IMR-90 (cell line): ENCODE results near the gene RAB40A.

Experiments used
- CEBPB ChIP-seq: IDR thresholded peaks from 2 replicates; pipeline ENCODE4 v1.6.1; 2012; ENCODE audit warnings: low read depth, low read length, improper control_type of control experiment
- CHD1 ChIP-seq: IDR thresholded peaks from 2 replicates; pipeline ENCODE4 v1.6.1; 2012; ENCODE audit warnings: low read depth, low read length, improper control_type of control experiment
- CTCF ChIP-seq: conservative IDR thresholded peaks from 2 replicates; pipeline ENCODE4 v1.5.1; 2012; ENCODE audit warnings: mild to moderate bottlenecking, low read depth, low read length, improper control_type of control experiment
- ELK1 ChIP-seq: fragments of 150-350 bp; IDR thresholded peaks from 2 replicates; pipeline ENCODE4 v1.6.1; 2016; ENCODE audit warnings: low read depth, mild to moderate bottlenecking, low read length, moderate library complexity, borderline replicate concordance
- MAFK ChIP-seq: IDR thresholded peaks from 2 replicates; pipeline ENCODE4 v1.6.1; 2012; ENCODE audit warnings: low read depth, low read length, improper control_type of control experiment
- MXI1 ChIP-seq: IDR thresholded peaks from 2 replicates; pipeline ENCODE4 v1.6.1; 2012; ENCODE audit warnings: low read depth, mild to moderate bottlenecking, low read length, moderate library complexity, borderline replicate concordance
- POLR2A ChIP-seq: IDR thresholded peaks from 2 replicates; pipeline ENCODE4 v1.6.1; 2012; ENCODE audit warnings: mild to moderate bottlenecking, low read depth, low read length
- RAD21 ChIP-seq: IDR thresholded peaks from 2 replicates; pipeline ENCODE4 v1.6.1; 2012; ENCODE audit warnings: low read length, improper control_type of control experiment
- RFX5 ChIP-seq: IDR thresholded peaks from 2 replicates; pipeline ENCODE4 v1.8.0; 2012; ENCODE audit warnings: low read depth, mild to moderate bottlenecking, low read length, moderate library complexity
- SMC3 ChIP-seq: fragments of 150-350 bp; IDR thresholded peaks from 2 replicates; pipeline ENCODE4 v1.6.1; 2016; ENCODE audit warnings: low read depth, mild to moderate bottlenecking, antibody characterized with exemption, low read length, moderate library complexity
- USF2 ChIP-seq: fragments of 150-350 bp; IDR thresholded peaks from 2 replicates; pipeline ENCODE4 v1.6.1; 2017; ENCODE audit warnings: mild to moderate bottlenecking, antibody characterized with exemption, low read length, low read depth

GRCh38 chrX:103531002-103531401, 11.7 kb upstream of the RAB40A start:
- TF ChIP-seq CTCF (no peak), USF2 (no peak), RAD21 (no peak), POLR2A (no peak), MAFK (no peak), CEBPB (no peak), RFX5 (no peak), MXI1 (no peak), ELK1 (no peak), SMC3 (no peak), CHD1 (no peak)
